ENCODE measurements around the gene TMEM81. TPM values are rescaled to one million over a fixed set of nuclear protein-coding genes. Genes with fewer than 3 reads are reported as not detected.

Gene TMEM81
- total RNA-seq, 1 donor, result 1.8 TPM

GRCh38 chr1:205060746-205061145, 23.5 kb downstream of the TMEM81 start:
- Histone ChIP-seq H3K4me2 (ENCODE audit: insufficient read depth, low read length) (no peak overlapping the region), H3K27me3 (ENCODE audit: insufficient read depth, low read length) (peaks cover 5% of the 10 kb centered on the region), H3K9me3 (ENCODE audit: low read depth, low read length) (no peaks in the 10 kb centered on the region), H2AFZ (ENCODE audit: low read length) (no peak overlapping the region), H3K36me3 (ENCODE audit: insufficient read depth, low read length) (no peaks in the 10 kb centered on the region), H3K4me1 (ENCODE audit: insufficient read depth, low read length) (no peaks in the 10 kb centered on the region), H3K79me2 (ENCODE audit: insufficient read depth, low read length) (no peaks in the 10 kb centered on the region), H4K20me1 (ENCODE audit: insufficient read depth, low read length) (no peaks in the 10 kb centered on the region), H3K4me3 (ENCODE audit: insufficient read depth, low read length) (no peak overlapping the region), H3K27ac (ENCODE audit: low read depth, low read length) (no peak overlapping the region)
- no peak for TF ChIP-seq CTCF (IDR thresholded peaks at IDR 0.05; ENCODE audit: extremely low read depth, low read depth, low read length)
- peak; percentile 17 for DNase-seq (ENCODE audit: insufficient read length, low spot score, missing footprints)

- Histone ChIP-seq H2AFZ (ENCODE audit: low read length) (no peak overlapping the region), H3K27me3 (ENCODE audit: insufficient read depth, low read length) (peaks cover 5% of the 10 kb centered on the region), H3K4me1 (ENCODE audit: insufficient read depth, low read length) (no peaks in the 10 kb centered on the region), H3K4me2 (ENCODE audit: insufficient read depth, low read length) (no peak overlapping the region), H3K36me3 (ENCODE audit: insufficient read depth, low read length) (no peaks in the 10 kb centered on the region), H3K4me3 (ENCODE audit: insufficient read depth, low read length) (no peak overlapping the region), H3K9me3 (ENCODE audit: low read depth, low read length) (no peaks in the 10 kb centered on the region), H3K27ac (ENCODE audit: low read depth, low read length) (no peak overlapping the region), H3K79me2 (ENCODE audit: insufficient read depth, low read length) (no peaks in the 10 kb centered on the region), H4K20me1 (ENCODE audit: insufficient read depth, low read length) (no peaks in the 10 kb centered on the region)
- peak; percentile 54 for DNase-seq (ENCODE audit: insufficient read length, low spot score, missing footprints)
- TF ChIP-seq CTCF (IDR thresholded peaks at IDR 0.05; ENCODE audit: extremely low read depth, low read depth, low read length), result no peak
Observed at GRCh38 chr1:205059660-205060059, 24.6 kb downstream of the TMEM81 start.

- no peak for TF ChIP-seq CTCF (IDR thresholded peaks at IDR 0.05; ENCODE audit: extremely low read depth, low read depth, low read length)
- H3K4me3 ChIP-seq (ENCODE audit: insufficient read depth, low read length), result no peak overlapping the region
- H2AFZ ChIP-seq (ENCODE audit: low read length), result no peak overlapping the region
- peak; percentile 68 for DNase-seq (ENCODE audit: insufficient read length, low spot score, missing footprints)
- peaks cover 5% of the 10 kb centered on the region for H3K27me3 ChIP-seq (ENCODE audit: insufficient read depth, low read length)
- no peaks in the 10 kb centered on the region for H3K36me3 ChIP-seq (ENCODE audit: insufficient read depth, low read length)
- no peak overlapping the region for H3K27ac ChIP-seq (ENCODE audit: low read depth, low read length)
- no peaks in the 10 kb centered on the region for H3K9me3 ChIP-seq (ENCODE audit: low read depth, low read length)
- H3K4me1 ChIP-seq (ENCODE audit: insufficient read depth, low read length), result no peaks in the 10 kb centered on the region
- no peaks in the 10 kb centered on the region for H4K20me1 ChIP-seq (ENCODE audit: insufficient read depth, low read length)
- H3K4me2 ChIP-seq (ENCODE audit: insufficient read depth, low read length), result no peak overlapping the region
- H3K79me2 ChIP-seq (ENCODE audit: insufficient read depth, low read length), result no peaks in the 10 kb centered on the region
Observed at GRCh38 chr1:205058853-205059252, 25.4 kb downstream of the TMEM81 start.

- H4K20me1 ChIP-seq (ENCODE audit: insufficient read depth, low read length), result no peaks in the 10 kb centered on the region
- no peaks in the 10 kb centered on the region for H3K36me3 ChIP-seq (ENCODE audit: insufficient read depth, low read length)
- no peaks in the 10 kb centered on the region for H3K79me2 ChIP-seq (ENCODE audit: insufficient read depth, low read length)
- TF ChIP-seq CTCF (IDR thresholded peaks at IDR 0.05; ENCODE audit: extremely low read depth, low read depth, low read length), result no peak
- H3K4me1 ChIP-seq (ENCODE audit: insufficient read depth, low read length), result no peaks in the 10 kb centered on the region
- H3K9me3 ChIP-seq (ENCODE audit: low read depth, low read length), result no peaks in the 10 kb centered on the region
- no peak overlapping the region for H3K27ac ChIP-seq (ENCODE audit: low read depth, low read length)
- peak; percentile 76 for DNase-seq (ENCODE audit: insufficient read length, low spot score, missing footprints)
- no peak overlapping the region for H3K4me3 ChIP-seq (ENCODE audit: insufficient read depth, low read length)
- no peak overlapping the region for H3K4me2 ChIP-seq (ENCODE audit: insufficient read depth, low read length)
- no peaks in the 10 kb centered on the region for H3K27me3 ChIP-seq (ENCODE audit: insufficient read depth, low read length)
- H2AFZ ChIP-seq (ENCODE audit: low read length), result no peak overlapping the region
Observed at GRCh38 chr1:205057808-205058575, 26.3 kb downstream of the TMEM81 start.
